HG02642 (cell line): Measurements from ENCODE around the gene PSG4.
"Not testable (repeated sequence)": the region's sequence is repeated elsewhere in the genome, so short reads cannot be mapped to it uniquely, and the experiment has no call there.

Experiments used
- ATAC-seq: cut with Tn5 transposase; IDR thresholded peaks from one replicate; pipeline ENCODE4 v1.9.1; 2021; ENCODE audit warnings: mild to moderate bottlenecking; ENCODE audit not compliant: unreplicated experiment, poor library complexity

The PSG4 gene

DNA sequence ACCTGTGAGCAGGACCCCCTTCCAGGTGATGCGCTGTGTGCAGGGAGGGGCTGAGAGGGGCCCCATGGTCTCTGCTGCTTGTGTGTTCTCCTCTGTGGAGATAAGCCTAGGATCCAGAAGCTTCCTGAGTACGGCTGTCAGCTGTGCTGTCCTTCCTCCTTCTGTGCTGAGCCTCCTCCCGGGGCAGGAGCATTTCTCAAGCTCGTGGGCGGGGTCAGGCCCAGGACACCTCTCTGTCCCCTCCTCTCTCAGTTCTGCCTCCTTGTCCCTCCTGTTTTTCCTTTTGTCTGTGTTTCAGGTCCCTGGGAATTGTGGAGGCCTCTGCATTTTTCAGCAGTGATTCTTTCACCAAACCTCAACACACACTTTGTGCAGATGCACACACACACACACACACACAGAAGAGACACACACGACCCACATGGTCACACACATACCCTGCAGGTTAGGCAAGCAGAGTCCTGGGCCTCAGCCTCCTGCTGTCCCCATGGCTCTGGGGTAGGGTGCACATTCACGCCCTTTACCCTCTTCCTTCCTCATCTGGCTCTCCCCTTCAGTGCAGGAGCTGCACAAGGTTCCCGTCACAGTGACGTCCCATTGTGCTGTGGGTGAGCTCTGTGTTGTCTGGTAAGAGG lies at the start of gene PSG4:
PSG4 (minus strand) TSS at position 168 of the 635 bp plus-strand sequence; CDS start at position 66, 102 bp downstream.
- not testable (repeated sequence) for ATAC-seq

DNA sequence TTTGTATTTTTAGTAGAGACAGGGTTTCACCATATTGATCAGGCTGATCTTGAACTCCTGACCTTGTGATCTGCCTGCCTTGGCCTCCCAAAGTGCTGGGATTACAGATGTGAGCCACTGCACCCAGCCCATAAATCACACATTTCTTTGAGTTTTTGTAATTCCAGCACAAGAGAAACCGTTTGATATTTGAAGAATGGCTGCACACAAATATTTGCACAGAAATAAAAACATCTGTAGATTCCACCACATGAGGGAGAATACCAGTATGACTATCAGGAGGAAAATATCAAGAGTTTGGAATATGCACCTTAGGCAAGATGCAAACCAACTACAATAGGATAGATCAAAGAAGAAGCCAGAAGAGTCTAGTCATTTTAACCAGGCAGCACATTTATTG lies 46.0 kb upstream of the PSG4 start:
- not testable (repeated sequence) for ATAC-seq

DNA sequence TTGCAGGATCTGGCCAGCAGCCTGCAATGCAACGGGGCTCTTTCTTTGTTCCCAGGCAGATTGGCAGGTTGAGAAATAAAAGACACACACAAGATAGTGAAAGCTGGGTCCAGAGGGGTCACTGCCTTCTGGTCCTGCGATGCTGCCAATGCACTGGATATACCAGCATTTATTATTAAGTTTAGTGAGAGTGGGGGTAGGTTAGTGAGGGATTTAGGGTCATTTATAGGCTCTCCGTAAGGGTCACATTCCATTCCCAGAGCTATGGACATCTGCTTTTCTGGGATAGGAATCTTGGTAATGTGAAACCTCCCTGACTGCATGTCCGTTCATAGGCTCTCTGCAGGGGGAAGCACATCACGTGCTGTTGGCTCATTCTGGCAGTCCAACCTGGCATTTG lies 44.9 kb upstream of the PSG4 start:
- not testable (repeated sequence) for ATAC-seq

DNA sequence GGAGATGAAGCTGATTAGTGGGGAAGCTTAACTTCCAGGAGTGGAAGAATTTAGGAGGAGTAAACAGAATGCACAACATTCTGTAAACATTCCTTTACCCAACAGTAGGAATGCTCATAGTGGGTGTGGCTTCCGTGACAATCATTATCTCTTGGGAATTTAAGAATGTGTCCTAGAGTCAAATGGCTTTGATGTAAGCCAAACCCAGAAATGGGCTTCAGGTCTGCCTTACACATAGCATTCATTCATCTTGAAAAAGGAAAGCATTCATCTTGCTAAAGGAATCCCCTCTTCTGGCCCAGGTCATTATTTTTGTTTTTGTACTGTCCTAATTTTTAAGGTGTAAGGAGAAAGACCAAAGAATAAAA lies 43.2 kb upstream of the PSG4 start:
- not testable (repeated sequence) for ATAC-seq

DNA sequence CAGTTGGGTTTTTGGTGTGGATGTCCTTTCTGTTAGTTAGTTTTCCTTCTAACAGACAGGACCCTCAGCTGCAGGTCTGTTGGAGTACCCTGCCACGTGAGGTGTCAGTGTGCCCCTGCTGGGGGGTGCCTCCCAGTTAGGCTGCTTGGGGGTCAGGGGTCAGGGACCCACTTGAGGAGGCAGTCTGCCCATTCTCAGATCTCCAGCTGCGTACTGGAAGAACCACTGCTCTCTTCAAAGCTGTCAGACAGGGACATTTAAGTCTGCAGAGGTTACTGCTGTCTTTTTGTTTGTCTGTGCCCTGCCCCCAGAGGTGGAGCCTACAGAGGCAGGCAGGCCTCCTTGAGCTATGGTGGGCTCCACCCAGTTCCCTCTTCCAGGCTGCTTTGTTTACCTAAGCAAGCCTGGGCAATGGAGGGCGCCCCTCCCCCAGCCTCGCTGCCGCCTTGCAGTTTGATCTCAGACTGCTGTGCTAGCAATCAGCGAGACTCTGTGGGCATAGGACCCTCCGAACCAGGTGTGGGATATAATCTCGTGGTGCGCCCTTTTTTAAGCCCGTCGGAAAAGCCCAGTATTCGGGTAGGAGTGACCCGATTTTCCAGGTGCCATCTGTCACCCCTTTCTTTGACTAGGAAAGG lies 41.9 kb upstream of the PSG4 start:
- ATAC-seq: not testable (repeated sequence)

DNA sequence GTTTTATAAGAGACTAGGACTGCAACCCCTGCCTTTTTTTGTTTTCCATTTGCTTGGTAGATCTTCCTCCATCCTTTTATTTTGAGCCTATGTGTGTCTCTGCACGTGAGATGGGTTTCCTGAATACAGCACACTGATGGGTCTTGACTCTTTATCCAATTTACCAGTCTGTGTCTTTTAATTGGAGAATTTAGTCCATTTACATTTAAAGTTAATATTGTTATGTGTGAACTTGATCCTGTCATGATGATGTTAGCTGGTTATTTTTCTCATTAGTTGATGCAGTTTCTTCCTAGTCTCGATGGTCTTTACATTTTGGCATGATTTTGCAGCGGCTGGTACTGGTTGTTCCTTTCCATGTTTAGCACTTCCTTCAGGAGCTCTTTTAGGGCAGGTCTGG lies 40.4 kb upstream of the PSG4 start:
- not testable (repeated sequence) for ATAC-seq

DNA sequence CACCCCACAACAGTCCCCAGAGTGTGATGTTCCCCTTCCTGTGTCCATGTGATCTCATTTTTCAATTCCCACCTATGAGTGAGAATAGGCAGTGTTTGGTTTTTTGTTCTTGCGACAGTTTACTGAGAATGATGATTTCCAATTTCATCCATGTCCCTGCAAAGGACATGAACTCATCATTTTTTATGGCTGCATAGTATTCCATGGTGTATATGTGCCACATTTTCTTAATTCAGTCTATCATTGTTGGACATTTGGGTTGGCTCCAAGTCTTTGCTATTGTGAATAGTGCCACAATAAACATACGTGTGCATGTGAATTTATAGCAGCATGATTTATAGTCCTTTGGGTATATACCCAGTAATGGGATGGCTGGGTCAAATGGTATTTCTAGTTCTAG lies 36.8 kb upstream of the PSG4 start:
- not testable (repeated sequence) for ATAC-seq

DNA sequence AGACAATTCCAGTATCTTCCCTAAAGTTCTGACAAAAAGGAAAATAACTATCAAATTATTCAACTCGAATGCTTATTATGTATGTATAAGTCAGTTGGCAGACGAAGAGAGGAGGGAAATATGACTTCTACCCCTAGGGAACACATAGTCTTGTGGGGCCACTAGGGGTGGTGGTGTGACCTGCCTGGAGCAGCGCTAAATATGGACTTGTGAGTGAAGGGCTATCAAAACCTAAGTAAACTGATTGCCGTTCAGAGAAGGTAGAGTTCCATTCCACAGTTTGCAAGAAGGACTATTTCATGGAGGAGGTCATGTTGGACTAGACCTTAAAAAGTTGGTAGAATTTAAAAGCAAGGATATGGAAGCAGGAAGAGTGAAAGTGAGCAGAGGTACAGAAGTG lies 32.8 kb upstream of the PSG4 start:
- not testable (repeated sequence) for ATAC-seq

DNA sequence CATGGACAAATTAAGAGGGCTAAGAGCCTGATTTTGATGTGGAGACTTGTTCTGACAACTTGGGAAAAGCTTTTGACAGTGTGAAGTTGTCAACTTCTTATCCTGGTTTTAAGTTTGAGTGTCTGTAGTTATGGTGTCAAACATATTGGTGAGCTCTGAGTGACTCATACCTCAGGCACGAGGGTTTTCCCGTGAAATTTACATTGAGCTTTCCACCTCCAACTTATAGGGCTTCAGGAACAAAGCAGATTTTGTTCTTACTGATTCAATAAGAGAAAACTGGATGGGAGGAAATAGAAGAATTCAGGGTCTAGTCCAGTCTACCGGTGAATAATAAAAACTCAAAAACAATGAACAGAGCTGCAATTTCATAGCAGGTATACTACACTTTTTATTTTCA lies 30.2 kb upstream of the PSG4 start:
- not testable (repeated sequence) for ATAC-seq

DNA sequence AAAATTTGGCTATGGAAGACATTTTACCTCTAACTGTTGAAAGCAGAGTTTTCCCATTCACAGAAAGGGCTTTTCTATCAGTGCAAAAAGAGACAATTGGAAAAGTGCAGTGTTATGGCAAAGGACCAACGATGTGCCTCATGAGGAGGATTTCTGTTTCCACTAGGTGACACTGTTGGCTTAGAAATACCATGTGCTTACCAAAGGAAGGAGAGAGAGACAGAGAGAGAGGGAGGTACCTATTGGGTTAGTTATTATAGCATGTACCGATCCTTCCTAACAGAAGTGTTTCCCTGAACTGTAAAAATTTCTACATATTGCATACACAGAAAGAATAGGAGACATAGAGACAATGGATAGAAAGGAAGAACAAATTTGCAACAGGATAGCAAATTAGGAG lies 23.9 kb upstream of the PSG4 start:
- no peak for ATAC-seq

DNA sequence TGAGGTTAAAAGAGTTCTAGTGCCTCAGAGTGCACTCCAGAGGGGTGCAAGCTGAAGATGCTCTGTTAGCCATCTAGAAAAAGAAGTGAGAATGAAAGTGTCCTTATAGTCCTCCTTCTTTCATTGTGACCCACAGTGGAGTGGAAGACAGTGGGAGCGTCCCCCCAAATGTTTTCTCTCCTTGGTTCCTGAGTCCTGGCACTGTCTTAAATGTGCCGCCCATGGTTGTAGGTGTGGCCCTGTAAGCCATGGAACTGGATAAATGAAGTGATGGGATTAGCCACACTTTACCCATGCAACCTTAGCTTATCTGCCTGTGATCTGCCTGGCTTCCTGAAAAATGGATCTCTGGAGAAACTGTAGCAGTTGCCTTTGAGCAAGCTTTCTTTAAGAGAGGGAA lies 23.3 kb upstream of the PSG4 start:
- not testable (repeated sequence) for ATAC-seq

DNA sequence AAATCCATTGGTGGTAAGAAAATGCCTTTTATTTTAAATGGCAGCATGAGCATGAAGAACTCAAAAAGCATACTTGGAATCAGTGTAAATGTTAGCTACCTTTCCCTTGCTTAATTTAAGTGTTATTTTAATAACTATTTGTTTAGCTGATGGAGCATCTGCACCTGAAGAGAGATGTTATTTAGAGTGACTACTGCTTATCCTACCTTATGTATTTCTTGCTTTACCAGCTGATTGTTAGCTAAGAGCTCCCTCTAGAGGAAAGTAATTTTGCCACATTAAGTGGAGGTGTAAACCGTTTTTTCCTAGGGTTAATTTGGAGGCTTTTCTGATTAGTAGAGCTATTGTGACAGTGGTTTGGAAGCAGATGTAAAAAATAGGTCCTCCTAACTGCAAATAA lies 21.5 kb upstream of the PSG4 start:
- ATAC-seq: not testable (repeated sequence)

DNA sequence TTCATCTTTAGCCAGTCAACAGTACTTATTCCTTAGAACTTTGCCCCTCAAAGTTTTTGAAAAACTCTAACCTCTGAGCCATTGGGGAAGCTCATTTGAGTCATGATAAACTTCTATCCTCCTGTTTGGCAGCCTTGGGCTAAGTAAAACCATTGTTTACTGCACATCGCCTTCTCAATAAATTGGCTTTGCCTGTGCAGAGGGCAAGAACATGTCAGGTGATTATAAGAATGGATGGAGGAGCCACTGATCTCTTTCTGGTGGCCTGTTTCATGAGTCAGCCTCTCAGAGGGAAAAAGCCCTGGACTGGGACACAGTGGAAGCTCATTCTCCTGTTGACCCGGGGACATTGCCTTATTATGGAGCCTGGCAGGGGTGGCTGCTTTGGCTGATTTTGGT lies 19.4 kb upstream of the PSG4 start:
- no peak for ATAC-seq

DNA sequence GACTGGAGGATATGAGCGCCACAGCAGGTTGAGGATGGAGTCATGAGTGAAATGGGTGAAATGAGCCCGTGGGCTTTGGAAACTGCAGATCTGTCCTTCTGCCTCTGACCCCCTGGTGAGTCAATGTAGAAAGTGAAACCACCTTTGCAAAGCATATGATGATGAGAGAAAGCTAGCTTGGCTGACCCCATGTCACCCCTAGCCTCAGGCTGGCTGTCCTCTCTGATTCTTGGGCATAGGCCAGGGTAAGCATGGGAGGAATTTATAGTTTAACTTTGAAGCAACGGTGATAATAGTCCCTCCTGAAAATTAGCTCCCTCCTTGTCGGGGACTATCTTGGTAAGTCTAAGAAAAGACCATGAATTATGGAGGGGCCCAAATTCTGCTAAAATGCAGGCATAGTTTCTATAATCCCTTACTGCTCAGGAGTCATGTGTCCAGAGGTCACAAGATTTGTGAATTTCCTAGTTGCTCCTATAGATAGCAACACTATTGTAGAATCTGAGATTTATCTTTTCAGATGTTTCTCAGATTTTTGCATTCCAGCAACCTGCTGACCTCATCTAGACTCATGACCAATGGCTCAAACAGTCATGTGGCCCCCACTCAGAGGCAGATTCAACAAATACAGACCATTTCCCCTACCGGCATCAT lies 18.9 kb upstream of the PSG4 start:
- ATAC-seq: not testable (repeated sequence)

DNA sequence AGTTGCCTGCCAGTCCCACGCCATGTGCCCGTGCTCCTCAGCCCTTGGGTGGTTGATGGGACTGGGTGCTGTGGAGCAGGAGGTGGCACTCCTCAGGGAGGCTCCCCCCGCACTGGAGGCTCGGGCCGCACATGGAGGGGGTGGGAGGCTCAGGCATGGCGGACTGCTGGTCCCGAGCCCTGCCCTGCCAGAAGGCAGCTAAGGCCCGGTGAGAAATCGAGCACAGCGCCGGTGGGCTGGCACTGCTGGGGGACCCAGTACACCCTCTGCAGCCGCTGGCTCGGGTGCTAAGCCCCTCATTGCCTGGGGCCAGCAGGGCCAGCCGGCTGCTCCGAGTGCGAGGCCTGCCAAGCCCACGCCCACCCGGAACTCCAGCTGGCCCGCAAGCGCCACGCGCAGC lies 16.5 kb upstream of the PSG4 start:
- not testable (repeated sequence) for ATAC-seq

DNA sequence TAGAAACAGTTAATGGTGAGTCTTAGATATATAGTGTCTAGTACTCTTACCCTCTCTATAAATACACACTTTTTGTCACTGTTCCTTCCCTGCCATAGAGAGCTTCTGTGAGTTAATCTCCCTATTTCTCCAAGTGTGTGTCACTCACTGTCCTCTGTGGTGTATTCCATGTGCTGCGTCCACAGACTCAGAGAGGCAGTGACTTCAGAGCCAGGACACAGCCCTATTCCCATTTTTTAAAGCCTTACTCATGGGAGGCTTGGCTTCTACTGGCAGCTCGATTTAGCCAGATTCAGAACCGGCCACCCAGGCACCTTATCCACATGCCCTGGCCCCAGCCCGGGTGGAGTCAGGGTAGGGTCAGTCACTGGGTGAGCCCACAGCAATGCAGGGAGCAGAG lies 13.7 kb upstream of the PSG4 start:
- not testable (repeated sequence) for ATAC-seq

DNA sequence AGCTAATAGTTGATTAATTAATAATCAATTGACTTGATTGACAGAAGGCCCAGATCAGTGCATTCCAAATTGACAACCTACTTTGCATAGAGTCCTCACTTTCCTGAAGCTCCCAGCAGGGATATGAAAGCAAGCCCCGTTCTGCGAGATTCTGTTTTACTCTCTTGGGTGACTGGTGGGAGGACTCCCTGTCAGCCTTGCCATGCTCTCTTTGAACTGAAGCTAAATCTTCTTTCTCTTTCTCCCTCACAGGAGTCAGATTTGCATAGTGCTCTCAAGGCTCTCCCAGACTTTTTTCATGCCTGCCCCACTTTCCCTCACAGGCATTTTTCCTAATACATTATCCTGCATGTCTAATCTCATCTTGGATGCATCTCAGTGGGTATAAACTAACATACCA lies 10.4 kb upstream of the PSG4 start:
- ATAC-seq: not testable (repeated sequence)

DNA sequence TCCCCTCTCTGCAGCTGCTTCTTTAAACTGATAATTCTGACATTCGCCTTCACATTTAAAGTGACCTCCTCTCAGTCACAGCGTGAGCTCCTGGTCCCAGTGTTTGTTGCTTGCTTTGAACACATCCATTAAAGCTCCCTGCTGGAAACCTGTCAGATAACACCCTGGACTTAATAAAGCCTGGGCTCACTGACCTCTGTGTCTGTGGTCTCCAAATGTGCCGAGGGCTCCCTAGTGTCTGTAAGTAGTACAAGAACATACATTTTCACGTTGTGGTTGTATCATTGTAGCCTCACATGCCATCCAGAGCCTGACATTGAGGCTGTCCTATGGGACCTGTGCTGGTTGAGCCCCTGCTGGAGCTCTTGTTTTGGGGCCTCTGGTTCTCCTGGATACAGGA lies 2.6 kb upstream of the PSG4 start:
- no peak for ATAC-seq

DNA sequence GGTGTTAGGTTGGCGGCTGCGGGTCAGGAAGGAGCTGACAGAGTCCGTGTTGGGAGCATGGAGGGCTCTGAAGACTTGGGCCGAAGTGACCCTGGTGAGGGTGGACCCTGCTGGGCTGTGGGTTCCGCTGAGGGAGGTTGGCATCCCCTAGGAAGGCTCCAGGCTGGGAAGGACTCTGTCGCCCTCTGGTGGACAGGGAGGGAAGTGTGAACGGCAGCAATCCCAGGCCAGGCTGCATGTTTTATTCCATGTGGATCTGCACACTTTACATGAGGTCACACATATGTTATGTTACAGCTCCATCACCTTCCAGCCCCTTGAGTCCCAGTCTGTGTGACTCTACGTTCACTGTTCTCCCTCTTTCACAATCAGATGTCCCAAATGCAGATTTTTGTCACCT lies 1.7 kb upstream of the PSG4 start:
- not testable (repeated sequence) for ATAC-seq

DNA sequence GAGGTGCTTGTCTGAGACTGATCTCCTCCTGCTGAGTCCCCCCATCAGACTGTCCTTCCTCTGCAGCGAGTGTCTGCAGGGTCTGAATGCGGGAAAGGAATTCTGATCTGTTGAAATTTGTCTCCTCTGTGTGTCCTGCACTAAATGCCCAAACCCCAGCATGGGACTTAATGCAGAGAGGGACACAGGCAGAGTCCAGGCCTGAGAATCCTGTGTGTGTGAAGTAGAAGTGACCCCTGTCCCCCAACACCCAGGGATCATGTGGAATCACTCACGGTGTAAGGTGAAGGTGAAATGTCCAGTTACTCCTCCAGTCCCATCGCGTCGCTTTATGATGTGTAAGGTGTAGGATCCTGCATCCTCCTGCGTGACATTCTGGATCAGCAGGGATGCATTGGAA lies 1.8 kb downstream of the PSG4 start:
- ATAC-seq: not testable (repeated sequence)

DNA sequence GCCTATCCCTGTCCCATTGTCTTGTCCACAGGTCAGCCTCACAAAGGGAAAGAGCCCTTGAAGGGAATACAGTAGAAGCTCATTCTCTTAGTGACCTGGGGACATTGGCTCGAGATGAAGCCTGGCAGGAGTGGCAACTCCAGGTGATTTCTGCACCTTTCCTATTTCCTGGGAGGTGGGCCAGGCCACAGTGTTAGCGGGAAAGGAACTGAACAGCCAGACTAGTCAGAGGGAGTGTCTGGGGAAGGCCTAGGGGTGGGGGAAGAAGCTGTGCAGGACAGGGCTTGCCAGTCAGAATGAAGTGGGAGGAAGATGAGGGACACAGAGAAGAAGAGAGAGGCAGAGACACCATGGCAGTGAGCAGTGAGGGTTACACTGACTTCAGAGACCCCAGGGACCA lies 3.5 kb downstream of the PSG4 start:
- ATAC-seq: not testable (repeated sequence)
